GM12892 (cell line): Measurements from ENCODE around the gene PPP6R2.
A peak's percentile ranks its signal among the peaks of the same experiment; 100 is the strongest.
"Not testable (repeated sequence)": the region's sequence is repeated elsewhere in the genome, so short reads cannot be mapped to it uniquely, and the experiment has no call there.

Experiments
- DNase-seq: peaks from one replicate; pipeline ENCODE4 v3.0.0; 2011; ENCODE audit not compliant: insufficient read length
- FAIRE-seq: peaks from 2 replicates; lab custom pipeline; 2011; peaks lifted over from hg19 to GRCh38; lab: Jason Lieb, UNC
- POLR2A ChIP-seq: IDR thresholded peaks from 2 replicates; pipeline ENCODE4 v1.6.1; 2011; ENCODE audit warnings: low read depth, low read length, control low read depth
- POLR2AphosphoS5 ChIP-seq: IDR thresholded peaks from 2 replicates; pipeline ENCODE4 v1.6.1; 2011; ENCODE audit warnings: low read depth, low read length, control low read depth
- TAF1 ChIP-seq: IDR thresholded peaks from 2 replicates; pipeline ENCODE4 v1.6.1; 2011; ENCODE audit warnings: low read depth, mild to moderate bottlenecking, control low read depth, low read length, borderline replicate concordance

PPP6R2 gene

GRCh38 chr22:50367778-50368500 is 24.8 kb downstream of the PPP6R2 start:
- no peak for TF ChIP-seq POLR2A
- TF ChIP-seq POLR2AphosphoS5 = no peak
- no peak for TF ChIP-seq TAF1

GRCh38 chr22:50371101-50371648 is 28.0 kb downstream of the PPP6R2 start:
- DNase-seq (no peak), FAIRE-seq (no peak)
- no peak for TF ChIP-seq POLR2AphosphoS5
- TF ChIP-seq POLR2A = no peak
- no peak for TF ChIP-seq TAF1

More at GRCh38 chr22:50367778-50368500, 24.8 kb downstream of the PPP6R2 start:
- DNase-seq (no peak), FAIRE-seq (no peak)

- peak; percentile 81 for FAIRE-seq
- TF ChIP-seq TAF1 (no peak), POLR2A (no peak), POLR2AphosphoS5 (no peak)
- DNase-seq = no peak
These were observed 33.0 kb downstream of the PPP6R2 start for GRCh38 chr22:50376085-50376651.

GRCh38 chr22:50381021-50381555 is 38.0 kb downstream of the PPP6R2 start:
- not testable (repeated sequence) for DNase-seq, FAIRE-seq

- FAIRE-seq = no peak
- TF ChIP-seq TAF1 (no peak), POLR2AphosphoS5 (no peak), POLR2A (no peak)
- no peak for DNase-seq
These were observed 53.7 kb downstream of the PPP6R2 start for GRCh38 chr22:50396751-50397370.

- not testable (repeated sequence) for FAIRE-seq, DNase-seq
These were observed 54.4 kb downstream of the PPP6R2 start for GRCh38 chr22:50397371-50398060.

GRCh38 chr22:50398831-50399648 is 55.9 kb downstream of the PPP6R2 start:
- TF ChIP-seq POLR2A (no peak), TAF1 (no peak), POLR2AphosphoS5 (no peak)
- FAIRE-seq = no peak
- no peak for DNase-seq

GRCh38 chr22:50399751-50400331 is 56.7 kb downstream of the PPP6R2 start:
- TF ChIP-seq POLR2AphosphoS5 = no peak
- no peak for TF ChIP-seq POLR2A
- TF ChIP-seq TAF1 = no peak
- no peak for FAIRE-seq
- DNase-seq = no peak

GRCh38 chr22:50400406-50400805 is 57.3 kb downstream of the PPP6R2 start:
- no peak for FAIRE-seq

GRCh38 chr22:50400931-50401330 is 57.8 kb downstream of the PPP6R2 start:
- FAIRE-seq = no peak
- DNase-seq = no peak
- no peak for TF ChIP-seq POLR2AphosphoS5
- TF ChIP-seq POLR2A = no peak
- no peak for TF ChIP-seq TAF1

More at GRCh38 chr22:50400406-50400805, 57.3 kb downstream of the PPP6R2 start:
- no peak for DNase-seq
- TF ChIP-seq POLR2AphosphoS5 = no peak
- no peak for TF ChIP-seq POLR2A
- no peak for TF ChIP-seq TAF1
